ENCODE data around the gene SDK1.

DNA sequence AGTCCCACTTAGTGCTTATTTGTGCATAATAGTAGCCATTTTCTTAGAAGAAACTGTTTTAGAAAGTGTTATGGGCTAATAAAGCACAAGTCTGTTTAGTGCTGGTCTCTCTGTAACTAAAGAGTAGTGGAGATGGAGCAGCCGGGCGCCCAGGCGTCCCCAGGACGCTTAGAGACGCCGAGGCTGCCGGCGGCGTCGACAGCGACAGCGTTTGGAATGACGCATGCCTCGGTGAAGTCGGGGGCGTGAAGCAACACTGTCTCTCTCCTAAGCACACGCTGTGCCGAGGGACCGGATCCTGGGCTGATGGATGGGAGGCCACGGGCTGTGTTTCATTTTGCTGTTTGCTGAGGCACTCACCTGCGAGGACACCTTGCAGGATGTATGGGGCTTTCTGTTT, 792.4 kb downstream of the SDK1 start:
- TF ChIP-seq, protein P1, sequence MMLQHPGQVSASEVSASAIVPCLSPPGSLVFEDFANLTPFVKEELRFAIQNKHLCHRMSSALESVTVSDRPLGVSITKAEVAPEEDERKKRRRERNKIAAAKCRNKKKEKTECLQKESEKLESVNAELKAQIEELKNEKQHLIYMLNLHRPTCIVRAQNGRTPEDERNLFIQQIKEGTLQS (IDR thresholded peaks at IDR 0.05; ENCODE audit: borderline replicate concordance, extremely low read depth, low read depth, low read length) = no peak
- no peak for TF ChIP-seq IKZF2 (IDR thresholded peaks at IDR 0.05)
- TF ChIP-seq ETV6 (conservative IDR thresholded peaks at IDR 0.05 in 1 of 2, IDR thresholded peaks at IDR 0.05 in 1 of 2; ENCODE audit: borderline replicate concordance in 1 of 2, low read depth in 1 of 2) = no peak

All from GM12878 (cell line).